MM.1S (cell line): ENCODE measurements around the gene VPS35.

Source experiments
- DNase-seq: peaks from one replicate; pipeline ENCODE4 v3.0.0-alpha.2; 2015
- H2AFZ ChIP-seq: fragments of 300-600 bp; sonication (generic); 2 replicates; pipeline ENCODE4 v1.6.0; 2016; ENCODE audit warnings: antibody characterized with exemption, low read length
- H3F3A ChIP-seq: fragments of 300-600 bp; sonication (generic); 2 replicates; pipeline ENCODE4 v1.6.1; 2016; ENCODE audit warnings: mild to moderate bottlenecking, antibody characterized with exemption, low read length, moderate library complexity, mixed read lengths; ENCODE audit not compliant: insufficient read depth
- H3K27ac ChIP-seq: fragments of 300-600 bp; sonication (generic); 2 replicates; pipeline ENCODE4 v1.5.1; 2016; ENCODE audit warnings: mild to moderate bottlenecking, low read length
- H3K27me3 ChIP-seq: fragments of 300-600 bp; sonication (generic); replicated peaks from 2 replicates; pipeline ENCODE4 v1.6.0; 2016; ENCODE audit warnings: low read length; ENCODE audit not compliant: insufficient read depth
- H3K36me3 ChIP-seq: fragments of 300-600 bp; sonication (generic); replicated peaks from 2 replicates; pipeline ENCODE4 v1.6.1; 2016; ENCODE audit warnings: mild to moderate bottlenecking, low read length, mixed read lengths; ENCODE audit not compliant: insufficient read depth
- H3K4me1 ChIP-seq: fragments of 300-600 bp; sonication (generic); 2 replicates; pipeline ENCODE4 v1.6.1; 2016; ENCODE audit warnings: low read length, mixed read lengths
- H3K4me2 ChIP-seq: fragments of 300-600 bp; sonication (generic); 2 replicates; pipeline ENCODE4 v1.6.0; 2016; ENCODE audit warnings: low read depth, low read length
- H3K4me3 ChIP-seq: fragments of 300-600 bp; sonication (generic); 2 replicates; pipeline ENCODE4 v1.5.1; 2016; ENCODE audit warnings: low read length, mixed read lengths
- H3K79me2 ChIP-seq: fragments of 300-600 bp; sonication (generic); 2 replicates; pipeline ENCODE4 v1.6.1; 2016; ENCODE audit warnings: mixed run types, low read length, mixed read lengths
- H3K9ac ChIP-seq: fragments of 300-600 bp; sonication (generic); 2 replicates; pipeline ENCODE4 v1.6.1; 2016; ENCODE audit warnings: low read length, mixed read lengths
- H3K9me2 ChIP-seq: fragments of 300-600 bp; sonication (generic); replicated peaks from 2 replicates; pipeline ENCODE4 v1.6.1; 2016; ENCODE audit warnings: mild to moderate bottlenecking, low read length, mixed read lengths; ENCODE audit not compliant: insufficient read depth
- H3K9me3 ChIP-seq: fragments of 300-600 bp; sonication (generic); replicated peaks from 2 replicates; pipeline ENCODE4 v1.6.1; 2016; ENCODE audit warnings: mild to moderate bottlenecking, low read length, mixed read lengths; ENCODE audit not compliant: insufficient read depth
- H4K20me1 ChIP-seq: fragments of 300-600 bp; sonication (generic); 2 replicates; pipeline ENCODE4 v1.6.1; 2016; ENCODE audit warnings: mild to moderate bottlenecking, low read length, moderate library complexity, mixed read lengths; ENCODE audit not compliant: insufficient read depth
- EZH2 ChIP-seq: fragments of 300-600 bp; sonication (generic); optimal IDR thresholded peaks from 2 replicates; pipeline ENCODE3; 2017; ENCODE audit warnings: low read depth, mild to moderate bottlenecking, antibody characterized with exemption, low read length, mixed read lengths
- EZH2phosphoT487 ChIP-seq: fragments of 300-600 bp; sonication (generic); IDR thresholded peaks from 2 replicates; pipeline ENCODE4 v1.6.1; 2018; ENCODE audit warnings: antibody characterized with exemption, low read length
- TF ChIP-seq, protein P1 (sequence below): fragments of 300-600 bp; sonication (generic); IDR thresholded peaks from 2 replicates; pipeline ENCODE4 v1.5.1; 2016; ENCODE audit warnings: antibody characterized with exemption, low read length, mixed read lengths

Gene VPS35

DNA sequence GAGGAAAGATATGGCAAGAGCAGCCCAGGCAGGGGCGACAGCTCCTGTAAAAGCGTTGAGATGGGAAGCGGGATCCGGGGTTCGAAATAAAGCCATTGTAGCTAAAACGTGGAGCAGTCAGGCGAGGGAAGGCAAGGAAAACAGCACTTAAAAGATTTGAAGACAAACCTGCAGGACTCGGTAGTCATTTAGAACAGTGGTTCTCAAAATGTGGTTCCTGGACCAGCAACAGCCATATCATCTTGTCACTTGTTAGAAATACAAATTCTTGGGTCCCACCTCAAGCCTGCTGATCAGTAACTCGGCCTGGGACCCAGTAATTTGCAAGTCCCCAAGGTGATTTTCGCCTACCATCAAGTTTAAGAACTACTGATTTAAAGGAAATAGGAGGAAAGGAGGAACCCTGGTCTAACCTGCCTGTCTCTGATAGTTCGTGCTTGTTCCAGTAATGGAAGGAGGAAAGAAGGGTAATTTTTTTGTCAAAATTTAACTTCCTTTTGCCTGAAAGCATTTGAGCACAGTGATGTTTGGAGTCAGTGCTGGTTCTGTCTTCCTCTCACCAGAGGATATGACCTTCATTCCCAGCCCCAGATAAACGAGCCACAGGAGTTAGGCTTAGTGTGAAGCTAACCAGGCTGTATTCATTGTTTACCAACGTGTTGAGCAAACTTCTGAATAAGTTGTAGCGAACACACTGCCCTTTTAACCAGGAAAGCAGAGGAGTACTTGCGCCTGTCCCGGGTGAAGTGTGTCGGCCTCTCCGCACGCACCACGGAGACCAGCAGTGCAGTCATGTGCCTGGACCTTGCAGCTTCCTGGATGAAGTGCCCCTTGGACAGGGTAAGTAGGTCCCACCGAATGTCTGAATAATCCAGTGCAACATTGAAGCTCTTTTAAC lies 1.6 kb upstream of the VPS35 start:
- Histone ChIP-seq H4K20me1 (peaks cover 21% of the 10 kb centered on the region), H3K36me3 (peaks cover 6% of the 10 kb centered on the region; the same call in 1 of the 2 replicates)

DNA sequence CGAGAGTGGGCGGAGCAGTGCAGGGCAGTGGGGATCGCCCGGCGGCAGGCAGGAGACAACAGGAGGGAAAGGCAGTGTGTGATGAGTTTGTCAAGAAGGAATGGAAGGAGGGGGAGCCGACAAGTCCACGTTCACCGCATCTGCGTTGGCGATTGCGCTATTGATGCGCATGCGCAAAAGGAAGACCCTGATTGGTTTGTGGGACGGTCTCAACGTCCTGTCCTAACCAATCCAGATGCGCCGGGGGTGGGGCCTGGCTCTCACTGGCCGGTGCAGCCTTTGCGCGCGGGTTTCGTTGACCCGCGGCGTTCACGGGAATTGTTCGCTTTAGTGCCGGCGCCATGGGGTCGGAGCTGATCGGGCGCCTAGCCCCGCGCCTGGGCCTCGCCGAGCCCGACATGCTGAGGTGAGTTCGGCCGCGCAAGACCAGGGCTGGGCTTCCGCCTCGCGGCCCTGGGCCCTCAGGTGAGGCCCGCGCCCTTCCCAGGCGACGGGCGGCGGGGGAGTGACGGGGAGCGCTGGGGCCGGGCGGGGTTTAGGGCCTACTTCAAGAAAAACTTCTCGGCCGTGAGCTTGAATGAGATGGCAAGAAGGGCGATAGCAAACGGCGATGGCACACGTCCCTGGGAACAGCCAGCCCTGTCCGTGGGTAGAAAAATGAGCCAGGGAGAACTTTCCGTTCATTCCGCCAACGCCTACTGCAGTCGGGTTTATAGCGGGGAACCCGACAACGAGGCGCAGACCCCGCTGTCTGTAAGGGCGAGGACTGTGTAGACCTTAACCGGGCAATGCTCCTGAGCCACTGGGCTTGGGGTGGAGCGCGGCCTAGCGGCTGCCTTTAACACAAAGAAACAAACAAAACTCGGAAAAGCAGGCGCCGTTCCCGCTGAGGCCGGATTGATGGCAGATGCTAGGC lies 645 bp upstream of the VPS35 start, which contains the start of gene ORC6:
TSS of gene ORC6 (plus strand) at position 295 of the 916 bp plus-strand sequence. CDS start at position 342, 47 bp downstream.
- H3K9me3 ChIP-seq = no peaks in the 10 kb centered on the region
- peaks cover 21% of the 10 kb centered on the region for H4K20me1 ChIP-seq

More for the DNA sequence above, 1.6 kb upstream of the VPS35 start:
- peak overlapping the region; percentile 81 for H3K9ac ChIP-seq
- DNase-seq = peak; percentile 15
- no peaks in the 10 kb centered on the region for H3K27me3 ChIP-seq
- no peaks in the 10 kb centered on the region for H3K9me3 ChIP-seq
- no peaks in the 10 kb centered on the region for H3K9me2 ChIP-seq
- TF ChIP-seq, protein P1, sequence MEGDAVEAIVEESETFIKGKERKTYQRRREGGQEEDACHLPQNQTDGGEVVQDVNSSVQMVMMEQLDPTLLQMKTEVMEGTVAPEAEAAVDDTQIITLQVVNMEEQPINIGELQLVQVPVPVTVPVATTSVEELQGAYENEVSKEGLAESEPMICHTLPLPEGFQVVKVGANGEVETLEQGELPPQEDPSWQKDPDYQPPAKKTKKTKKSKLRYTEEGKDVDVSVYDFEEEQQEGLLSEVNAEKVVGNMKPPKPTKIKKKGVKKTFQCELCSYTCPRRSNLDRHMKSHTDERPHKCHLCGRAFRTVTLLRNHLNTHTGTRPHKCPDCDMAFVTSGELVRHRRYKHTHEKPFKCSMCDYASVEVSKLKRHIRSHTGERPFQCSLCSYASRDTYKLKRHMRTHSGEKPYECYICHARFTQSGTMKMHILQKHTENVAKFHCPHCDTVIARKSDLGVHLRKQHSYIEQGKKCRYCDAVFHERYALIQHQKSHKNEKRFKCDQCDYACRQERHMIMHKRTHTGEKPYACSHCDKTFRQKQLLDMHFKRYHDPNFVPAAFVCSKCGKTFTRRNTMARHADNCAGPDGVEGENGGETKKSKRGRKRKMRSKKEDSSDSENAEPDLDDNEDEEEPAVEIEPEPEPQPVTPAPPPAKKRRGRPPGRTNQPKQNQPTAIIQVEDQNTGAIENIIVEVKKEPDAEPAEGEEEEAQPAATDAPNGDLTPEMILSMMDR = no peak; the same call in 1 of the 2 replicates
- TF ChIP-seq EZH2phosphoT487 = no peak
- TF ChIP-seq EZH2 = no peak
- H2AFZ ChIP-seq = peak overlapping the region; percentile 88
- peak overlapping the region; percentile 88 for H3K4me3 ChIP-seq
- peaks cover 61% of the 10 kb centered on the region for H3K79me2 ChIP-seq
- peak overlapping the region; percentile 86 for H3K4me2 ChIP-seq
- H3K4me1 ChIP-seq = peaks cover 25% of the 10 kb centered on the region
- H3F3A ChIP-seq = peaks cover 21% of the 10 kb centered on the region
- H3K27ac ChIP-seq = peak overlapping the region; percentile 77; the same call in 1 of the 2 replicates

More for the DNA sequence above, 645 bp upstream of the VPS35 start, which contains the start of gene ORC6:
- Histone ChIP-seq H3K27me3 (no peaks in the 10 kb centered on the region), H3F3A (peaks cover 21% of the 10 kb centered on the region), H3K27ac (peak within 1 kb of the TSS; percentile 77), H3K9ac (peak within 1 kb of the TSS; percentile 81), H3K4me2 (peak within 1 kb of the TSS; percentile 86), H3K4me3 (peak within 1 kb of the TSS; percentile 88), H3K79me2 (peaks cover 70% of the 10 kb centered on the region), H2AFZ (peak within 1 kb of the TSS; percentile 88), H3K4me1 (peaks cover 25% of the 10 kb centered on the region), H3K9me2 (no peaks in the 10 kb centered on the region), H3K36me3 (peaks cover 3% of the 10 kb centered on the region; the same call in 1 of the 2 replicates)
- TF ChIP-seq EZH2 (no peak), EZH2phosphoT487 (no peak)
- TF ChIP-seq, protein P1 = peak; percentile 58
- peak; percentile 98 for DNase-seq
